NB4 (cell line): Measurements from ENCODE around the gene PDE4B.

Experiments
- CTCF ChIP-seq: IDR thresholded peaks from one replicate; pipeline ENCODE4 v1.5.1; 2012; ENCODE audit warnings: low read depth, low read length
- POLR2A ChIP-seq: IDR thresholded peaks from 2 replicates; pipeline ENCODE4 v1.6.1; 2011; ENCODE audit warnings: mild to moderate bottlenecking; ENCODE audit not compliant: insufficient read length; ENCODE audit errors: extremely low read depth
- TF ChIP-seq, protein P1 (sequence below): IDR thresholded peaks from 2 replicates; pipeline ENCODE4 v1.6.1; 2011; ENCODE audit warnings: low read depth, low read length

- TF ChIP-seq, protein P1, sequence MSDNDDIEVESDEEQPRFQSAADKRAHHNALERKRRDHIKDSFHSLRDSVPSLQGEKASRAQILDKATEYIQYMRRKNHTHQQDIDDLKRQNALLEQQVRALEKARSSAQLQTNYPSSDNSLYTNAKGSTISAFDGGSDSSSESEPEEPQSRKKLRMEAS = no peak
- no peak for TF ChIP-seq POLR2A
- TF ChIP-seq CTCF = no peak
These were observed 567.1 kb downstream of the PDE4B start for GRCh38 chr1:66359815-66360214.
